Transverse colon (tissue), 4 donors: ENCODE data around the gene IL4I1. TPM values are rescaled to one million over a fixed set of nuclear protein-coding genes. Genes with fewer than 3 reads are reported as not detected.

Experiments used
- DNase-seq: peaks from one replicate; pipeline ENCODE4 v3.0.0-alpha.2; 2019
- H3K27ac ChIP-seq, 4 donors: fragments of 200-600 bp; sonication (generic); 2 replicates each; pipeline ENCODE4 v1.5.1; 2016 to 2018; ENCODE audit warnings: inconsistent platforms in 4 of 4
- H3K27me3 ChIP-seq: fragments of 200-600 bp; sonication (generic); 2 replicates; pipeline ENCODE4 v1.5.1; 2017; ENCODE audit warnings: inconsistent platforms
- H3K36me3 ChIP-seq, 4 donors: fragments of 200-600 bp; sonication (generic); 2 replicates each; pipeline ENCODE4 v1.5.1; 2017 to 2019; ENCODE audit warnings: inconsistent platforms in 4 of 4
- H3K4me1 ChIP-seq, 4 donors: fragments of 200-600 bp; sonication (generic); 2 replicates each; pipeline ENCODE4 v1.5.1; 2017 to 2020; ENCODE audit warnings: inconsistent platforms in 4 of 4
- H3K4me3 ChIP-seq, 4 donors: fragments of 200-600 bp; sonication (generic); 1 replicate in 1 of 4; 2 replicates in 3 of 4; pipeline versions ENCODE4 v1.5.1 to v1.6.1; 2017 to 2019; ENCODE audit warnings: inconsistent platforms in 4 of 4
- H3K9me3 ChIP-seq, 2 donors: fragments of 200-600 bp; sonication (generic); 2 replicates each; pipeline ENCODE4 v1.5.1; 2017 to 2019; ENCODE audit warnings: inconsistent platforms in 2 of 2
- EP300 ChIP-seq: sonication (generic); formaldehyde crosslinking; IDR thresholded peaks from one replicate; pipeline ENCODE4 v1.6.1; 2017; ENCODE audit warnings: antibody characterized with exemption, low read depth
- POLR2A ChIP-seq: fragments of 450-650 bp; IDR thresholded peaks from one replicate; pipeline ENCODE4 v1.6.1; 2016; ENCODE audit warnings: antibody characterized with exemption, mild to moderate bottlenecking, moderate library complexity
- POLR2AphosphoS5 ChIP-seq, 3 donors: sonication (generic); formaldehyde crosslinking; IDR thresholded peaks; one replicate each; pipeline ENCODE4 v1.6.1; 2016; ENCODE audit warnings: antibody characterized with exemption in 3 of 3
- WGBS, 2 donors: methylation state at CpG; one replicate each; pipeline ENCODE4 v1.1.5; 2018; ENCODE audit warnings: low coverage in 1 of 2; 5-methylcytosine and 5-hydroxymethylcytosine counted together
- in situ Hi-C, 4 donors: fragments of 200-750 bp; cut with MboI; loops; one replicate each; pipeline versions ENCODE4 v1.15.0 to v1.15.1; 2017; ENCODE audit warnings: low sequenced_read_pairs in 3 of 4, low pct_ligation_motif_present in 1 of 4, low pct_unique_long_range_greater_than_20kb in 1 of 4
- intact Hi-C: fragments of 100-400 bp; cut with DNase I; formaldehyde crosslinking; loops from one replicate; pipeline ENCODE4 v1.15.1; 2023; ENCODE audit warnings: low total_unique reads
- total RNA-seq, 4 donors: library from RNA; depleted of rRNA; stranded (reverse); fragments of >200 nt; gene quantifications; one replicate each; pipeline ENCODE4 v1.1.0, GENCODE V29; 2016
- TF ChIP-seq, protein P1 (sequence below), 5 experiments: fragments of 200-600 bp in 3 of 5; fragments of 450-650 bp in 2 of 5; sonication (generic) in 3 of 5; IDR thresholded peaks; 1 replicate in 2 of 5; 2 replicates in 3 of 5; pipeline ENCODE4 v1.5.1; 2016 to 2017; ENCODE audit warnings: antibody characterized with exemption in 5 of 5, inconsistent platforms in 3 of 5, mild to moderate bottlenecking in 2 of 5, moderate library complexity in 1 of 5

IL4I1 gene
- total RNA-seq, 4 donors from 2014 or later = 2.1 TPM; not detected in 3

DNA sequence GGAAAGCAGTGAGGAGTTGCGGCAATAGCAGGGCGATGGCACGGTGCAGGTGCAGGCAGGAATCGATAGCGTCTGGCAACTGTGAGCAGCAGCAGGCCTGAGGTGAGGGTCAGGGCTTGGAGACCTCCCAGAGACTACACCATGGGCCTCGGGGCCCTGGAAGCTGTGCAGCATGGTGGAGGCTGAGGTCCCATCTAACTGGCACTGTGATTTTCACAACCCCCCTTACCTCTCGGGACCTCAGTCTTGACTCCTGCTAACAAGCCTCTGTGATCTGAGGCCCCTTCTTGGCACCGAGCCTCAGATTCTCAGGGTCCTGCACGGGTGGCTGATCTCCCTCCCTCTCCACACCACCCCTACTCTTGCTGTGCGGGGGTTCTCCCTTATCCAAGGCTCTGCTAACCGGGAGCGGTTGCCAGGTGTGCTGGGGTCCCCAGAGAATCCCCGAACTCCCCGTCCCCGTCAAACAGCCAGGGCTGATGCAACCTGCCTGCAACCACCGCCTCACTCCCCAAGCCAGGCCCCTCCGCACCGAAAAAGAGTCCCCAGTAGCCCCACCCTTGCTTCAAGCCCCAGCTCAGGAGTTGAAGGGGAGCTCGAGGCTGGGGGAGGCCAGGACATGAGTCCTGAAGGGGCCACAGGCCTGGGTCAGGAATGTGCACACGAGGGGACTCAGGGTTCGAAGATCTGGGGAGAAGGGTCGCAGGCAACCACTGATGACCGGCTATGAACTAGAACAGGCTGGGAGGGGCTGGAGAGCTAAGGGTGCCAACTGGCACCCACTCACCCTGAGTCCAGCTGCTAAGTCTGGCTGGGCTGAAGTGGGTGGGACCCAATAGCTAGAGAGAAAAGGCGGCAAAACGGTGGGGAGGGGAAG lies 27.6 kb upstream of the IL4I1 start:
- in situ Hi-C loops = no loop called here
- no peak for TF ChIP-seq POLR2AphosphoS5 (IDR thresholded peaks at IDR 0.05)
- TF ChIP-seq EP300 = no peak
- no peak for TF ChIP-seq POLR2A
- TF ChIP-seq, protein P1, sequence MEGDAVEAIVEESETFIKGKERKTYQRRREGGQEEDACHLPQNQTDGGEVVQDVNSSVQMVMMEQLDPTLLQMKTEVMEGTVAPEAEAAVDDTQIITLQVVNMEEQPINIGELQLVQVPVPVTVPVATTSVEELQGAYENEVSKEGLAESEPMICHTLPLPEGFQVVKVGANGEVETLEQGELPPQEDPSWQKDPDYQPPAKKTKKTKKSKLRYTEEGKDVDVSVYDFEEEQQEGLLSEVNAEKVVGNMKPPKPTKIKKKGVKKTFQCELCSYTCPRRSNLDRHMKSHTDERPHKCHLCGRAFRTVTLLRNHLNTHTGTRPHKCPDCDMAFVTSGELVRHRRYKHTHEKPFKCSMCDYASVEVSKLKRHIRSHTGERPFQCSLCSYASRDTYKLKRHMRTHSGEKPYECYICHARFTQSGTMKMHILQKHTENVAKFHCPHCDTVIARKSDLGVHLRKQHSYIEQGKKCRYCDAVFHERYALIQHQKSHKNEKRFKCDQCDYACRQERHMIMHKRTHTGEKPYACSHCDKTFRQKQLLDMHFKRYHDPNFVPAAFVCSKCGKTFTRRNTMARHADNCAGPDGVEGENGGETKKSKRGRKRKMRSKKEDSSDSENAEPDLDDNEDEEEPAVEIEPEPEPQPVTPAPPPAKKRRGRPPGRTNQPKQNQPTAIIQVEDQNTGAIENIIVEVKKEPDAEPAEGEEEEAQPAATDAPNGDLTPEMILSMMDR (IDR thresholded peaks at IDR 0.05) = no peak
- peak overlapping the region in 1 of 4 donors; percentile 30 for H3K27ac ChIP-seq
- no peaks in the 10 kb centered on the region for H3K36me3 ChIP-seq
- H3K27me3 ChIP-seq = no peaks in the 10 kb centered on the region
- intact Hi-C loops = no loop called here
- 83% methylated on average over 25 of the region's 25 CpGs; no CpG with 5 or more reads in 1 of the 2 donors for WGBS, 2 donors
- H3K9me3 ChIP-seq = no peaks in the 10 kb centered on the region
- DNase-seq = peak; percentile 33
- peaks cover 5 to 18% (median 12%) of the 10 kb centered on the region in 4 donors for H3K4me1 ChIP-seq
- no peak overlapping the region for H3K4me3 ChIP-seq

DNA sequence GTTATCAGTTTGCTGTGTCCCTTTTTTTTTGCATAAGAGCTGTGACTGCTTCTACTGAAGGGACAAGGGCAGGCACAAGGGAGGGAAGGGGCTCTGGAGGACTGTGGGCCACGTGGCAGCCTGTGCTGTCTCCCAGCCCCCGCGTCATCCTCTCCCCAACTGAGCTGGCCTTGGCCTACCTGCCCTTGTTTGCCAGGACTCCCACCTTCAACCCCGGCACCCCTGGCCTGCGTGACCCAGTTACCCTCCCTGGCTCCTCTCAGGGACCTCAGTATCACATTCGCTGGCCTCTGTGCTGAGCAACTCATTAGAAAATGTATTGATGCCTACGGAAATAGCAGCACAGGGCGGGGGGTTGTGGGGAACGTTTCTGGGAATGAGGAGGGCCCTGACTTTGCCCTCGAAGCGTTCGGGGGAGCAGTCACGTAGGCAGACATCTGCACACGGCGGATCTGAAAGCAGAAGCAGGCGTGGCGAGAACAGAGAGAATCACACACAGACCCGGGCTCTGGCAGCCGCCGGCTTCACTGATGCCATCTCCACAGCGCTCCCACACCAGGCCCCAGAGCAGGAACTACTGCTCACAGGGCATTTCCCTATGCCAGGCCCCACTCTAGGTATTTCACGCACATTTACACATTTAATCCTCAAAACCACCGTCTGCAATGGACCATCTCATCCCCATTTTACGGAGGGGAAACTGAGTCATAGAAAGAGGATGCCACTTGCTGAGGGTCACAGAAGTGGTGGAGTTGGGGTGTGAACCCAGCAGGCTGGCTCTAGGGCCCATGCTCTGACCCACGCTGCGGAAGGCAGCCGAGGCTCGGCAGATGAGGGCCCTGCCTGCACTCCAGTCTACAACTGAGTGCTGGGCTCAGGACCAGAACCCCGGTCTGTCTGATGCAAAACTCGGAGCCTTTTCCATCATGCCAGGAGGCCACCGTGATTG lies 26.6 kb upstream of the IL4I1 start:
- Histone ChIP-seq H3K27me3 (no peaks in the 10 kb centered on the region), H3K9me3 (no peaks in the 10 kb centered on the region), H3K27ac (peak overlapping the region in 1 of 4 donors; percentile 30), H3K4me1 (peaks cover 5 to 14% (median 10%) of the 10 kb centered on the region in 4 donors), H3K4me3 (no peak overlapping the region), H3K36me3 (no peaks in the 10 kb centered on the region)
- WGBS, 2 donors = 84 to 92% methylated on average over 2 to 29 of the region's 31 CpGs
- TF ChIP-seq POLR2AphosphoS5 (IDR thresholded peaks at IDR 0.05) (no peak), EP300 (no peak), POLR2A (no peak)
- TF ChIP-seq, protein P1 (IDR thresholded peaks at IDR 0.05) = no peak
- intact Hi-C loops = no loop called here
- in situ Hi-C loops = no loop called here
- DNase-seq = peak; percentile 46

GRCh38 chr19:49921871-49922795 lies 25.4 kb upstream of the IL4I1 start:
- 81% methylated on average over 22 of the region's 22 CpGs; no CpG with 5 or more reads in 1 of the 2 donors for WGBS, 2 donors
- no peaks in the 10 kb centered on the region for H3K9me3 ChIP-seq
- H3K27ac ChIP-seq = no peak overlapping the region
- intact Hi-C loops (no loop called here), in situ Hi-C loops (no loop called here)
- DNase-seq = no peak
- H3K27me3 ChIP-seq = no peaks in the 10 kb centered on the region
- TF ChIP-seq, protein P1 (IDR thresholded peaks at IDR 0.05) = no peak
- TF ChIP-seq POLR2A (no peak), EP300 (no peak), POLR2AphosphoS5 (IDR thresholded peaks at IDR 0.05) (no peak)
- no peaks in the 10 kb centered on the region for H3K36me3 ChIP-seq
- no peak overlapping the region for H3K4me3 ChIP-seq
- peaks cover 0 to 3% (median under 1%) of the 10 kb centered on the region in 4 donors for H3K4me1 ChIP-seq
